GM12891 (cell line): ENCODE data around the gene F2RL1.
"Not testable (repeated sequence)": the region's sequence is repeated elsewhere in the genome, so short reads cannot be mapped to it uniquely, and the experiment has no call there.

Experiments used
- PAX5 ChIP-seq: IDR thresholded peaks from 2 replicates; pipeline ENCODE4 v1.6.1; 2011; ENCODE audit warnings: low read length, moderate library complexity, mild to moderate bottlenecking; ENCODE audit not compliant: insufficient read depth, severe bottlenecking
- POLR2A ChIP-seq: IDR thresholded peaks from 2 replicates; pipeline ENCODE4 v1.6.1; 2011; ENCODE audit warnings: low read depth, low read length, control low read depth
- POLR2AphosphoS5 ChIP-seq: IDR thresholded peaks from 2 replicates; pipeline ENCODE4 v1.6.1; 2011; ENCODE audit warnings: low read depth, low read length, control low read depth
- POU2F2 ChIP-seq: IDR thresholded peaks from 2 replicates; pipeline ENCODE4 v1.6.1; 2011; ENCODE audit warnings: low read depth, mild to moderate bottlenecking, control low read depth, low read length, moderate library complexity
- SPI1 ChIP-seq: IDR thresholded peaks from 2 replicates; pipeline ENCODE4 v1.6.1; 2011; ENCODE audit warnings: low read depth, low read length, control low read depth
- TAF1 ChIP-seq: IDR thresholded peaks from 2 replicates; pipeline ENCODE4 v1.6.1; 2011; ENCODE audit warnings: low read depth, low read length, control low read depth

DNA sequence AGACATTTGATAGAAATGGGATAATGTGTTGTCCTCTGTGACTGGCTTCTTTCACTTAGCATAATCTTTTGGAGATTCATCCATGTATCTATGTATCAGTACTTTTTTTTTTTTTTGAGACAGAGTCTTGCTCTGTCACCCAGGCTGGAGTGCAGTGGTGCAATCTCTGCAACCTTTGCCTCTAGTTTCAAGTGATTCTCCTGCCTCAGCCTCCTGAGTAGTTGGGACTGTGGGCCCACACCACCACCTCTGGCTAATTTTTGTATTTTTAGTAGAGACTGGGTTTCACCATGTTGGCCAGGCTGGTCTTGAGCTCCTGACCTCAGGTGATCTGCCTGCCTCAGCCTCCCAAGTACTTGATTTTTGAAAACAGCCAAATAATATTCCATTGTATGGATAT, 7.6 kb downstream of the F2RL1 start:
- not testable (repeated sequence) for TF ChIP-seq POLR2AphosphoS5, POLR2A, PAX5, POU2F2, TAF1, SPI1
